ENCODE measurements around the gene FAM124B. TPM values are rescaled to one million over a fixed set of nuclear protein-coding genes. Genes with fewer than 3 reads are reported as not detected.

Gene FAM124B
- polyA plus RNA-seq, 1 of the 3 experiments (the other 2 are of a cell fraction): not detected

- WGBS (ENCODE audit: low lambda C conversion rate): 41% methylated on average over 8 of the region's 8 CpGs
- H3F3A ChIP-seq (replicated peaks; ENCODE audit: insufficient read depth): no peaks in the 10 kb centered on the region
- H3K4me3 ChIP-seq (ENCODE audit: low read depth in 2 of 2, low read length in 1 of 2): no peak overlapping the region
- no peaks in the 10 kb centered on the region for H3K9me3 ChIP-seq
- no peaks in the 10 kb centered on the region for H3K79me2 ChIP-seq (ENCODE audit: insufficient read depth)
- CTCF ChIA-PET: interaction anchor here (0.6 to 1.4 kb wide), 2 partner anchors 215 to 361 kb away, joined by 3 to 6 read pairs; no protein-coding TSS in a partner anchor
- H3K27me3 ChIP-seq (ENCODE audit: insufficient read depth): peaks cover 4% of the 10 kb centered on the region; the same call in 1 of the 2 replicates
- H3K9me2 ChIP-seq: no peaks in the 10 kb centered on the region
- no peak for DNase-seq
- no peak overlapping the region for H3K27ac ChIP-seq (ENCODE audit: low read depth in 2 of 2, low read length in 1 of 2)
- H3K4me1 ChIP-seq (ENCODE audit: control insufficient read depth in 1 of 2, insufficient read depth in 2 of 2, low read depth in 1 of 2, low read length in 1 of 2): peaks cover 0 to 4% of the 10 kb centered on the region in 2 experiments; a peak in 1 of 4 replicates
- no peaks in the 10 kb centered on the region for H4K20me1 ChIP-seq (ENCODE audit: insufficient read depth)
- H2AFZ ChIP-seq (ENCODE audit: low read depth): 0 out of 2 replicates have a peak overlapping the region, but pooled peaks have one; percentile 59
- H3K4me2 ChIP-seq: no peak overlapping the region
- H3K36me3 ChIP-seq (replicated peaks in 1 of 2; ENCODE audit: control insufficient read depth in 1 of 2, insufficient read depth in 2 of 2, low read length in 1 of 2): no peaks in the 10 kb centered on the region
- TF ChIP-seq TAF1 (IDR thresholded peaks at IDR 0.05; ENCODE audit: borderline replicate concordance, low read depth, low read length) (no peak), GATA2 (CRISPR knock-in tag; IDR thresholded peaks at IDR 0.05) (peak; percentile 61), NFIC (IDR thresholded peaks at IDR 0.05; ENCODE audit: borderline replicate concordance) (no peak), USF2 (IDR thresholded peaks at IDR 0.05; ENCODE audit: borderline replicate concordance, low read depth, low read length) (no peak)
- no peak overlapping the region for H3K9ac ChIP-seq
- POLR2A ChIA-PET: no interaction called here
Measured at GRCh38 chr2:224331698-224332097, 70.2 kb downstream of the FAM124B start.

- no peak overlapping the region for H3K4me2 ChIP-seq
- H3K27me3 ChIP-seq (ENCODE audit: insufficient read depth): peaks cover under 1% of the 10 kb centered on the region; the same call in 1 of the 2 replicates
- no peaks in the 10 kb centered on the region for H3K79me2 ChIP-seq (ENCODE audit: insufficient read depth)
- no peaks in the 10 kb centered on the region for H3F3A ChIP-seq (replicated peaks; ENCODE audit: insufficient read depth)
- H3K9ac ChIP-seq: no peak overlapping the region
- TF ChIP-seq RAD21 (IDR thresholded peaks at IDR 0.05; ENCODE audit: low read length) (no peak), REST (IDR thresholded peaks at IDR 0.05; ENCODE audit: low read depth, low read length) (no peak), TEAD4 (IDR thresholded peaks at IDR 0.05; ENCODE audit: borderline replicate concordance, insufficient read depth) (no peak), RXRA (IDR thresholded peaks at IDR 0.05; ENCODE audit: borderline replicate concordance, low read depth) (no peak), TCF12 (IDR thresholded peaks at IDR 0.05) (no peak), GATA2 (CRISPR knock-in tag; IDR thresholded peaks at IDR 0.05) (no peak), JUND (IDR thresholded peaks at IDR 0.05) (no peak), FOXM1 (IDR thresholded peaks at IDR 0.05; ENCODE audit: low read depth) (no peak), USF1 (IDR thresholded peaks at IDR 0.05; ENCODE audit: borderline replicate concordance, low read depth) (no peak), MAX (IDR thresholded peaks at IDR 0.05; ENCODE audit: low read depth) (no peak), FOXJ3 (CRISPR knock-in tag; IDR thresholded peaks at IDR 0.05) (no peak), YY1 (IDR thresholded peaks at IDR 0.05; ENCODE audit: low read depth) (no peak), NFIC (IDR thresholded peaks at IDR 0.05; ENCODE audit: borderline replicate concordance) (no peak), MEF2A (IDR thresholded peaks at IDR 0.05; ENCODE audit: borderline replicate concordance, low read depth) (no peak), CTCF (IDR thresholded peaks at IDR 0.05) (no peak), RCOR1 (IDR thresholded peaks at IDR 0.05; ENCODE audit: low read length) (no peak)
- POLR2A ChIA-PET: no interaction called here
- no peaks in the 10 kb centered on the region for H3K36me3 ChIP-seq (replicated peaks in 1 of 2; ENCODE audit: control insufficient read depth in 1 of 2, insufficient read depth in 2 of 2, low read length in 1 of 2)
- 53% methylated on average over 3 of the region's 3 CpGs for WGBS (ENCODE audit: low lambda C conversion rate)
- H3K4me1 ChIP-seq (ENCODE audit: control insufficient read depth in 1 of 2, insufficient read depth in 2 of 2, low read depth in 1 of 2, low read length in 1 of 2): peaks cover 0 to 4% of the 10 kb centered on the region in 2 experiments; a peak in 1 of 4 replicates
- no peaks in the 10 kb centered on the region for H4K20me1 ChIP-seq (ENCODE audit: insufficient read depth)
- no peak for DNase-seq
- CTCF ChIA-PET: interaction anchor here (0.6 kb wide), 1 partner anchor 356 kb away, joined by 3 read pairs; no protein-coding TSS in a partner anchor
- no peak overlapping the region for H3K27ac ChIP-seq (ENCODE audit: low read depth in 2 of 2, low read length in 1 of 2)
- H2AFZ ChIP-seq (ENCODE audit: low read depth): no peak overlapping the region
- no peak overlapping the region for H3K4me3 ChIP-seq (ENCODE audit: low read depth in 2 of 2, low read length in 1 of 2)
- no peaks in the 10 kb centered on the region for H3K9me3 ChIP-seq
- H3K9me2 ChIP-seq: no peaks in the 10 kb centered on the region
Measured at GRCh38 chr2:224328798-224329197, 73.1 kb downstream of the FAM124B start.
